Transverse colon (tissue), 4 donors: ENCODE measurements around the gene ZBTB45. TPM values are rescaled to one million over a fixed set of nuclear protein-coding genes. Genes with fewer than 3 reads are reported as not detected.
"Not testable (repeated sequence)": the region's sequence is repeated elsewhere in the genome, so short reads cannot be mapped to it uniquely, and the experiment has no call there.

ENCODE experiments used
- DNase-seq: peaks from one replicate; pipeline ENCODE4 v3.0.0-alpha.2; 2019
- H3K27ac ChIP-seq, 4 donors: fragments of 200-600 bp; sonication (generic); 2 replicates each; pipeline ENCODE4 v1.5.1; 2016 to 2018; ENCODE audit warnings: inconsistent platforms in 4 of 4
- H3K27me3 ChIP-seq: fragments of 200-600 bp; sonication (generic); 2 replicates; pipeline ENCODE4 v1.5.1; 2017; ENCODE audit warnings: inconsistent platforms
- H3K36me3 ChIP-seq, 4 donors: fragments of 200-600 bp; sonication (generic); 2 replicates each; pipeline ENCODE4 v1.5.1; 2017 to 2019; ENCODE audit warnings: inconsistent platforms in 4 of 4
- H3K4me1 ChIP-seq, 4 donors: fragments of 200-600 bp; sonication (generic); 2 replicates each; pipeline ENCODE4 v1.5.1; 2017 to 2020; ENCODE audit warnings: inconsistent platforms in 4 of 4
- H3K4me3 ChIP-seq, 4 donors: fragments of 200-600 bp; sonication (generic); 1 replicate in 1 of 4; 2 replicates in 3 of 4; pipeline versions ENCODE4 v1.5.1 to v1.6.1; 2017 to 2019; ENCODE audit warnings: inconsistent platforms in 4 of 4
- H3K9me3 ChIP-seq, 2 donors: fragments of 200-600 bp; sonication (generic); 2 replicates each; pipeline ENCODE4 v1.5.1; 2017 to 2019; ENCODE audit warnings: inconsistent platforms in 2 of 2
- CTCF ChIP-seq, 5 experiments: fragments of 200-600 bp in 3 of 5; fragments of 450-650 bp in 2 of 5; sonication (generic) in 3 of 5; IDR thresholded peaks; 1 replicate in 2 of 5; 2 replicates in 3 of 5; pipeline ENCODE4 v1.5.1; 2016 to 2017; ENCODE audit warnings: antibody characterized with exemption in 5 of 5, inconsistent platforms in 3 of 5, mild to moderate bottlenecking in 2 of 5, moderate library complexity in 1 of 5
- EP300 ChIP-seq: sonication (generic); formaldehyde crosslinking; IDR thresholded peaks from one replicate; pipeline ENCODE4 v1.6.1; 2017; ENCODE audit warnings: antibody characterized with exemption, low read depth
- POLR2A ChIP-seq: fragments of 450-650 bp; IDR thresholded peaks from one replicate; pipeline ENCODE4 v1.6.1; 2016; ENCODE audit warnings: antibody characterized with exemption, mild to moderate bottlenecking, moderate library complexity
- POLR2AphosphoS5 ChIP-seq, 3 donors: sonication (generic); formaldehyde crosslinking; IDR thresholded peaks; one replicate each; pipeline ENCODE4 v1.6.1; 2016; ENCODE audit warnings: antibody characterized with exemption in 3 of 3
- WGBS, 2 donors: methylation state at CpG; one replicate each; pipeline ENCODE4 v1.1.5; 2018; ENCODE audit warnings: low coverage in 1 of 2; 5-methylcytosine and 5-hydroxymethylcytosine counted together
- in situ Hi-C, 4 donors: fragments of 200-750 bp; cut with MboI; loops; one replicate each; pipeline versions ENCODE4 v1.15.0 to v1.15.1; 2017; ENCODE audit warnings: low sequenced_read_pairs in 3 of 4, low pct_ligation_motif_present in 1 of 4, low pct_unique_long_range_greater_than_20kb in 1 of 4
- intact Hi-C: fragments of 100-400 bp; cut with DNase I; formaldehyde crosslinking; loops from one replicate; pipeline ENCODE4 v1.15.1; 2023; ENCODE audit warnings: low total_unique reads
- total RNA-seq, 4 donors: library from RNA; depleted of rRNA; stranded (reverse); fragments of >200 nt; gene quantifications; one replicate each; pipeline ENCODE4 v1.1.0, GENCODE V29; 2016

The ZBTB45 gene
- total RNA-seq, 4 donors from 2014 or later = 12.8 to 24.7 (median 18.1) TPM

GRCh38 chr19:58492265-58492664 is 27.3 kb downstream of the ZBTB45 start:
- DNase-seq = no peak
- Histone ChIP-seq H3K9me3 (no peaks in the 10 kb centered on the region), H3K27me3 (no peaks in the 10 kb centered on the region), H3K4me1 (no peaks in the 10 kb centered on the region), H3K27ac (no peak overlapping the region), H3K4me3 (no peak overlapping the region), H3K36me3 (no peaks in the 10 kb centered on the region)
- TF ChIP-seq EP300 (no peak), POLR2A (no peak), POLR2AphosphoS5 (IDR thresholded peaks at IDR 0.05) (no peak), CTCF (IDR thresholded peaks at IDR 0.05) (no peak)
- intact Hi-C loops = no loop called here
- 80% methylated on average over 14 of the region's 14 CpGs; no CpG with 5 or more reads in 1 of the 2 donors for WGBS, 2 donors
- in situ Hi-C loops = no loop called here

GRCh38 chr19:58491393-58491792 is 28.2 kb downstream of the ZBTB45 start:
- H3K4me1 ChIP-seq = no peaks in the 10 kb centered on the region
- H3K36me3 ChIP-seq = no peaks in the 10 kb centered on the region
- WGBS, 2 donors = 90% methylated on average over 5 of the region's 5 CpGs; no CpG with 5 or more reads in 1 of the 2 donors

GRCh38 chr19:58484349-58484748 is 35.3 kb downstream of the ZBTB45 start:
- H3K36me3 ChIP-seq, intact Hi-C loops, H3K9me3 ChIP-seq, in situ Hi-C loops, H3K27ac ChIP-seq, DNase-seq, H3K27me3 ChIP-seq, H3K4me1 ChIP-seq, H3K4me3 ChIP-seq: not testable (repeated sequence)
- WGBS, 2 donors = 92% methylated on average over 4 to 5 of the region's 5 CpGs

More at GRCh38 chr19:58491393-58491792, 28.2 kb downstream of the ZBTB45 start:
- in situ Hi-C loops = no loop called here
- Histone ChIP-seq H3K27ac (no peak overlapping the region), H3K4me3 (no peak overlapping the region), H3K9me3 (no peaks in the 10 kb centered on the region), H3K27me3 (no peaks in the 10 kb centered on the region)
- intact Hi-C loops = no loop called here
- DNase-seq = no peak
- TF ChIP-seq POLR2A = no peak
- no peak for TF ChIP-seq CTCF (IDR thresholded peaks at IDR 0.05)
- no peak for TF ChIP-seq POLR2AphosphoS5 (IDR thresholded peaks at IDR 0.05)
- no peak for TF ChIP-seq EP300

- 87% methylated on average over 2 of the region's 2 CpGs; no CpG with 5 or more reads in 1 of the 2 donors for WGBS, 2 donors
- intact Hi-C loops = no loop called here
- no peaks in the 10 kb centered on the region for H3K36me3 ChIP-seq
Observed at GRCh38 chr19:58483776-58484175, 35.8 kb downstream of the ZBTB45 start.

More at GRCh38 chr19:58483776-58484175, 35.8 kb downstream of the ZBTB45 start:
- Histone ChIP-seq H3K9me3 (no peaks in the 10 kb centered on the region), H3K4me3 (no peak overlapping the region), H3K27ac (no peak overlapping the region), H3K27me3 (no peaks in the 10 kb centered on the region), H3K4me1 (no peaks in the 10 kb centered on the region)
- in situ Hi-C loops = no loop called here
- DNase-seq = no peak
- no peak for TF ChIP-seq POLR2AphosphoS5 (IDR thresholded peaks at IDR 0.05)
- TF ChIP-seq POLR2A = no peak
- TF ChIP-seq CTCF (IDR thresholded peaks at IDR 0.05) = no peak
- no peak for TF ChIP-seq EP300
